SK-N-MC (cell line): Measurements from ENCODE around the gene LAG3.
A peak's percentile ranks its signal among the peaks of the same experiment; 100 is the strongest.
"Not testable (repeated sequence)": the region's sequence is repeated elsewhere in the genome, so short reads cannot be mapped to it uniquely, and the experiment has no call there.

Experiments
- DNase-seq: peaks from one replicate; pipeline ENCODE4 v3.0.0-alpha.2; 2011; ENCODE audit warnings: low read depth, low spot score
- H3K27ac ChIP-seq: fragments of 200-600 bp; sonication (generic); 2 replicates; pipeline ENCODE4 v1.5.1; 2016; ENCODE audit warnings: mixed run types
- H3K36me3 ChIP-seq: fragments of 200-600 bp; sonication (generic); 2 replicates; pipeline ENCODE4 v1.6.1; 2017; ENCODE audit warnings: antibody characterized with exemption, low read length, mixed read lengths; ENCODE audit not compliant: insufficient read depth
- H3K4me3 ChIP-seq: fragments of 200-600 bp; sonication (generic); 2 replicates; pipeline ENCODE4 v1.5.1; 2016
- H3K9ac ChIP-seq: fragments of 200-600 bp; sonication (generic); 2 replicates; pipeline ENCODE4 v1.8.0; 2017; ENCODE audit warnings: mixed run types, mixed read lengths; ENCODE audit not compliant: insufficient read length
- H3K9me3 ChIP-seq: fragments of 200-600 bp; sonication (generic); 2 replicates; pipeline ENCODE4 v1.6.1; 2017; ENCODE audit warnings: low read depth, mild to moderate bottlenecking, antibody characterized with exemption, low read length, moderate library complexity, mixed read lengths
- EZH2 ChIP-seq: fragments of 200-600 bp; sonication (generic); IDR thresholded peaks from one replicate; pipeline ENCODE4 v1.6.1; 2017; ENCODE audit warnings: antibody characterized with exemption
- FOXP2 ChIP-seq: optimal IDR thresholded peaks from 2 replicates; pipeline ENCODE3; 2011; ENCODE audit warnings: mild to moderate bottlenecking, moderate library complexity; ENCODE audit not compliant: insufficient read depth; ENCODE audit errors: extremely low read length, control extremely low read depth
- POLR2AphosphoS5 ChIP-seq: IDR thresholded peaks from 2 replicates; pipeline ENCODE4 v1.6.1; 2012; ENCODE audit warnings: mild to moderate bottlenecking, low read depth, low read length, borderline replicate concordance

The LAG3 gene

DNA sequence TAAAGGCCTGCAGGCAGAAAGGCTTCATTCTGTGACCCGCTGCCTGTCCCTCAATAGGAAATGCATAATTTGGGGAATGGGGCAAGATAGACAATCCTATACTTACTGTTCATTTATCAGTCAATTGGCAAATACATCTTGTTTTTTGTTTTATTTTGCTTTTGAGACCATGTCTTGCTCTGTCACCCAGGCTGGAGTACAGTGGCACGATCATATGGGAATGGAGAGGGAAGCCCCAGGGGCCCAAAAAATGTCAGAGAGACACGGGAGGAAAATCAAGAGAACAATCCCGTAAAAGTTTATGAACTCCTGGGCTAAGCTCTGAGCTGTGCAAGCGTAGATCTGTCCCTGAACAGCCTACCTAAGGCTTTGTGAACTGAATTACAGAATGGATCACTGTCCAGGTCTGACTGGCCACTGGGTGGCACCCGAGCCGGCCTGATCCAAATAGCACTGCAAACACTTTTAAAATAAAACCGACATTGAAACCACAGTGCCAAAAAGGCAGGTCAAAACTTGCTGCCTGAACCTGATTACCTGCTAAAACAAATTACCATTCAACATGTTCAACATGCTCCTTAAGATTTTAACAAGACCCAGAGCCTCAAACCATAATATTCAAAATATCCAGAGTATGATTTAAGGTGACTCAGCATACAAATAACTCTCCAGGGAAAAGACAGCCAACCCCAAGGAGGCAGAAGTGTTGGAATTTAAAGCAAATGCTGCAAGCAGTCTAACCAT, 36.7 kb upstream of the LAG3 start:
- Histone ChIP-seq H3K4me3 (no peak overlapping the region), H3K27ac (0 out of 2 replicates have a peak overlapping the region, but pooled peaks have one; percentile 6), H3K9ac (no peak overlapping the region), H3K9me3 (no peaks in the 10 kb centered on the region), H3K36me3 (peaks cover 23% of the 10 kb centered on the region; the same call in 1 of the 2 replicates)
- TF ChIP-seq FOXP2 (no peak), EZH2 (no peak), POLR2AphosphoS5 (no peak)
- DNase-seq, result no peak

- H3K9me3 ChIP-seq, result no peaks in the 10 kb centered on the region
- H3K27ac ChIP-seq, result no peak overlapping the region
- no peak overlapping the region for H3K4me3 ChIP-seq
- peaks cover 14% of the 10 kb centered on the region; the same call in 1 of the 2 replicates for H3K36me3 ChIP-seq
- H3K9ac ChIP-seq, result no peak overlapping the region
- no peak for TF ChIP-seq EZH2
- no peak for TF ChIP-seq POLR2AphosphoS5
- TF ChIP-seq FOXP2, result no peak
- no peak for DNase-seq
Measured at GRCh38 chr12:6736754-6737153, 35.6 kb upstream of the LAG3 start.

DNA sequence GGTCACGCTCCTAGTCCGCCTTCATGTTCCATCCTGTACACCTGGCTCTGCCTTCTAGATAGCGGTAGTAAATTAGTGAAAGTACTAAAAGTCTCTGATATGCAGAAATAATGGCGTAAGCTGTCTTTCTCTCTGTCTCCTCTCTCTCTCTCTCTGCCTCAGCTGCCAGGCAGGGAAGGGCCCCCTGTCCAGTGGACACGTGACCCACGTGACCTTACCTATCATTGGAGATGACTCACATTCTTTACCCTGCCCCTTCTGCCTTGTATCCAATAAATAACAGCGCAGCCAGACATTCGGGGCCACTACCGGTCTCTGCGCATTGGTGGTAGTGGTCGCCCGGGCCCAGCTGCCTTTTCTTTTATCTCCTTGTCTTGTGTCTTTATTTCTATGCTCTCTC, 30.2 kb upstream of the LAG3 start:
- not testable (repeated sequence) for H3K9me3 ChIP-seq, H3K9ac ChIP-seq, H3K4me3 ChIP-seq, DNase-seq, H3K27ac ChIP-seq
- peaks cover 10% of the 10 kb centered on the region for H3K36me3 ChIP-seq

- peaks cover 18% of the 10 kb centered on the region for H3K36me3 ChIP-seq
- no peak overlapping the region for H3K4me3 ChIP-seq
- H3K9me3 ChIP-seq, result no peaks in the 10 kb centered on the region
- H3K27ac ChIP-seq, result no peak overlapping the region
- H3K9ac ChIP-seq, result no peak overlapping the region
- no peak for TF ChIP-seq FOXP2
- no peak for TF ChIP-seq EZH2
- TF ChIP-seq POLR2AphosphoS5, result no peak
- no peak for DNase-seq
Measured at GRCh38 chr12:6742834-6743233, 29.5 kb upstream of the LAG3 start.

DNA sequence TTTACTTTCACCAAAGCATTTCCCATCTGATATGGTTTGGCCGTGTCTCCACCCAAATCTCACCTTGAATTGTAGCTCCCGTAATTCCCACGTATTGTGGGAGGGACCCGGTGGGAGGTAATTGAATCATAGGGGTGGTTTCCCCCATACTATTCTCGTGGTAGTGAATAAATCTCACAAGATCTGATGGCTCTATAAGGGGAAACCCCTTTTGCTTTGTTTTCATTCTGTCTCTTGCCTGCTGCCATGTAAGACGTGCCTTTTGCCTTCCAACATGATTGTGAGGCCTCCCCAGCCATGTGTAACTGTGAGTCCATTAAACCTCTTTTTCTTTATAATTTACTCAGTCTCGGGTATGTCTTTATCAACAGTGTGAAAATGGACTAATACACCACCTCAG, 29.0 kb upstream of the LAG3 start:
- peaks cover 22% of the 10 kb centered on the region for H3K36me3 ChIP-seq

DNA sequence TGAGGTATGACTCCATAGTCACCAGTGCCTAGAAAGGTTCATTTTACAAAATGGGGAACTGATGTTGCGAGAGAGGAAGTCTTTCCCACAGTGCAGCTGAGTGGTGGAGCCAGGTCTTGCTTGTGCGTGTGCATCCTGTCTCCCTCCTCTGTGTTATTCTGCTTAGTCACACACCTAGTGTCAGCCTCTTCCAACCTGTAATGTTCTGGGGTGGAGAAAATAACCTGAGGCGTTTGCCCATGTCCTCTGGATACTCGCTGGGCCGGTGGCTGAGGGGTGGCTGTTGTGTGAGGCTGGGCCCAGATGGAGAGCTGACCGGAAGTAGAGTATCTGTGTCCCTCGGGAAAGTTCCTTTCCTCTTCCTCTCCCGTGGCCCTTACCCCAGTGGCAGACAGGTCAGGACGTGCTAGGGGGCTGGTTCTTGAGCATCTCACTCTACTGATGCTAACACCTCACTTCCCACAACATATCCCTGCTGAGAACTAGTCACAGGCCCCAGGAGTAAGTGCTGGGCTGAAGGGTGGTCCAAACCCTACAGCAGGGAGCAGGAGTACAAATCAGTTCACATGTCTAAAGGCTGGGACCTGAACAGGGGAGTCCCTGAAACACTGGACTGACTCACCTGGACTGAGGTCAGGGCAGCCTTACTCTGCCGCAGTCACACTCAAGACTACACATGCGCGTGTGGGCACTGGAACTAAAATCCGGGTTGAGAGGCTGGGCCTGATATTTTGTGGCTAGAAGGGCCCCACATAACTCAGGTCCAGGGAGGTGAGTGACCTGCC, 26.4 kb upstream of the LAG3 start:
- H3K4me3 ChIP-seq, result no peak overlapping the region
- TF ChIP-seq EZH2 (no peak), FOXP2 (no peak), POLR2AphosphoS5 (no peak)
- H3K9ac ChIP-seq, result no peak overlapping the region
- H3K9me3 ChIP-seq, result no peaks in the 10 kb centered on the region
- no peak for DNase-seq
- peaks cover 49% of the 10 kb centered on the region for H3K36me3 ChIP-seq
- no peak overlapping the region for H3K27ac ChIP-seq

More for the DNA sequence above, 29.0 kb upstream of the LAG3 start:
- H3K9ac ChIP-seq, H3K9me3 ChIP-seq, H3K4me3 ChIP-seq, H3K27ac ChIP-seq, DNase-seq: not testable (repeated sequence)

GRCh38 chr12:6747216-6747615, 25.1 kb upstream of the LAG3 start:
- DNase-seq, result no peak
- H3K27ac ChIP-seq, result peak overlapping the region; percentile 54; the same call in 1 of the 2 replicates
- H3K9ac ChIP-seq, result no peak overlapping the region
- TF ChIP-seq FOXP2 (no peak), POLR2AphosphoS5 (no peak), EZH2 (no peak)
- H3K36me3 ChIP-seq, result peaks cover 60% of the 10 kb centered on the region
- no peaks in the 10 kb centered on the region for H3K9me3 ChIP-seq
- H3K4me3 ChIP-seq, result no peak overlapping the region

GRCh38 chr12:6748761-6749160, 23.6 kb upstream of the LAG3 start:
- DNase-seq, result no peak
- Histone ChIP-seq H3K4me3 (no peak overlapping the region), H3K36me3 (peaks cover 60% of the 10 kb centered on the region), H3K27ac (no peak overlapping the region), H3K9ac (no peak overlapping the region), H3K9me3 (no peaks in the 10 kb centered on the region)
- TF ChIP-seq EZH2, result no peak
- TF ChIP-seq FOXP2, result no peak
- TF ChIP-seq POLR2AphosphoS5, result no peak

DNA sequence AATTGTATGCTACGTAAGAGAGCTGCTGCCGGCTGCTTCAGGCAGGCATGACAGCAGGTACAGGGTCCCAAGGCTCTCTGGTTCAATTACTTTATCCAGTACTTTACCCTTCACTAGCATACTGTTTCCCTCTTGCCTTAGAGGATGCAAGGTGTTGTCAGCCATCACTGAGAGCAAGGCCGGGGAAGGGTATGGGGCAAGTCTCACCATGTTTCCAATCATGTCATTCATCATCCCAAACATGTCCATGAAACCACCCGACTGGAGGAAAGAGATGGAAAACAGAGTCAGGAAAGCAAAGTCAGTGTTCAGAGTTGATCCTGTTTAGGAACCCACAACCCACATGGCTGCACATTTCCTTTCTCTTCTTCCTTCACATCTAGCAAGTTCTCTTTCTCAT, 21.8 kb upstream of the LAG3 start:
- Histone ChIP-seq H3K4me3 (no peak overlapping the region), H3K27ac (no peak overlapping the region), H3K9ac (no peak overlapping the region), H3K36me3 (peaks cover 60% of the 10 kb centered on the region), H3K9me3 (no peaks in the 10 kb centered on the region)
- no peak for TF ChIP-seq FOXP2
- no peak for TF ChIP-seq EZH2
- TF ChIP-seq POLR2AphosphoS5, result no peak
- DNase-seq, result no peak
